NCI-H1694 (cell line): ENCODE results near the gene SMIM41.

ENCODE experiments used
- DNase-seq: peaks from one replicate; lab custom pipeline; 2025; lab: John Stamatoyannopoulos, UW

SMIM41 gene

GRCh38 chr12:52063082-52063924 lies 16.2 kb upstream of the SMIM41 start:
- no peak for DNase-seq

DNA sequence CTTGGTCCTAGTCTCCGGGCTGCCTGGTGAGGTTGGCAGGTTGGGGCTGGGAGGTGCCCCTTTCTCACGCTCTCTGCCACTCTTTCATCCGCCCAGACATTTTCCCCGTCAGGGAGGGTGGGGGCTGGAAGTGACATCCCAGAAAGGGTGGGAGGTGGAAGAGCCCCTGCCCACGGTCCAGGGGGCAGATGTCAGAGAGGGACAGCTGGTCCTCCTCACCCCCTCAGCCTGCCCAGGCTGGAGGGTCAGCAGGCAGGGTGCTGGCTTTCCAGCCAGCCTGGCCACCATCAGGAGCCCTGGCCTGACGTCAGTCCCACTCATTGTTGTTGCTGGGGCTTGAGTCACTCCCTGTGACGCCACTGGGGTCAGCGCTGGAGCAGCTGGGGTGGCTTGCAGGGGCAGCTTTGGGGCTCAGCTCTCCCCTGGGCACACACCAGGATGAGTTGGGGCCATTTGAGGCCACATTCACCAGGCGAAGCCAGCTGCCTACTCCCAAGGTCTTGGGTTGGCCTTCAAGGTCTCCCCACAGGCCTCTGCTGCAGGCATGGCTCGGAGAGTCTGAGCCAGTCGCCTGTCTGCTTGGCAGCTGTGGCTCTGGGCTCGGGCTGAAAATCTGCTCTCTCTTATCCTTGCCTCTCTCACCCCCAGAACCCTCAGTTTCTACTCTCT lies 15.4 kb upstream of the SMIM41 start:
- no peak for DNase-seq

- no peak for DNase-seq
These were observed 13.0 kb upstream of the SMIM41 start for GRCh38 chr12:52066346-52067080.

DNA sequence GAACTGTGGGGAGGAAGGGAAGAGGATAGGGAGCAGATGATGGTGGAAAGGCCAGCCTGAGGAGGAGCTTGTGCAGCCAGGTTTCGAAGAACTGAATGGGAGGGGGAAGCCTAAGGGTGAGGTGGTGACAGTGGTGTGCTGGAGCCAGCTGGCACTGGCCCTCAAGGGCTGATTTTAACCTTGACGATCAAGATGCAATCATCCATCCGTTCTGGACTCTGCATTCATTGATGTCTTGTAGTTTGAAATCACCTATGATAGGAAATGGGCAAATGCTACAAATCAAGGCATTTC lies 12.5 kb upstream of the SMIM41 start:
- DNase-seq: no peak

DNA sequence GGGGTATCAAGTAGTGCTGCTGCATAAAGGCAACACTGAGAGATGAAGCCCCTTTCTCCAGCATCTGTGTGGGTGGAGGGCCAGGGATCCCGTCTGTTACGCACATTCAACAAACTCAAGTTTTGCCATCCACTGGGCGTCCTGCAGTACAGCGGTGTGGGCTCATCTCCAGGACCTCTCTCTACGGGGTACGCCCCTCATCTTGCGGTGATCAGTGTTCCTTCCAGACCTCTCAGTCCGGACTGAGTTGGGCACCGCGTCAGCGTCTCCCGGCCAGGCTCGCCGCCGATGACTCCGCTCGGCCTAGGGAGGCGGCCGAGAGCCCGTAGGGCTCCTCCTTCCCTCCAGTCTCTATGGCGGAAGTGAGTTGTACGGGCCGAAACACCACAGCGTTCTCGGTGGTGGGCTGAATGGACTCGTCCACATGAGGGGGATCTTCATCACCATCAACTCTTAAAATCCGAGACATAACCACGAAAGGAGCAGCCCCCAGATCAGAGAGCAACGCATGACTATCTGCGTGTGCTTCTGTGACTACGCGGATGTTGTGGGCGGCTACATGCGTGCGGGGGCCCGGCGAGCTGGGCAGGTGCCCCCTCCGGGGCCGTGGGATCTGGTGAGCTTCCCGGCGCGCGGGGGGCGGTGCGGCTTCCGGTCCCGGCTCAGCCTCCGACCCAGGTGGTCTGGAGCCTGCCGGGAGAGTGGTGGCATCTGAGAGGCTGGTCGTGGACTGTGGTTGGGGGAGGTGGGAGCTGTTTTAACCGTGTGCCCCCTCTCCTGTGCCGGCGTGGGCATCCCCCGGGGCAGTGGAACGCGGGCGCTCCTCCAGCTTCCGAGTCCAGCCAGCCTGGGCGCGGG lies 9.9 kb upstream of the SMIM41 start, which contains the start of gene ATG101:
TSS of gene ATG101 (plus strand) at position 652 of the 858 bp plus-strand sequence. CDS start 3,673 bp downstream, outside the sequence.
- peak; percentile 76 for DNase-seq

DNA sequence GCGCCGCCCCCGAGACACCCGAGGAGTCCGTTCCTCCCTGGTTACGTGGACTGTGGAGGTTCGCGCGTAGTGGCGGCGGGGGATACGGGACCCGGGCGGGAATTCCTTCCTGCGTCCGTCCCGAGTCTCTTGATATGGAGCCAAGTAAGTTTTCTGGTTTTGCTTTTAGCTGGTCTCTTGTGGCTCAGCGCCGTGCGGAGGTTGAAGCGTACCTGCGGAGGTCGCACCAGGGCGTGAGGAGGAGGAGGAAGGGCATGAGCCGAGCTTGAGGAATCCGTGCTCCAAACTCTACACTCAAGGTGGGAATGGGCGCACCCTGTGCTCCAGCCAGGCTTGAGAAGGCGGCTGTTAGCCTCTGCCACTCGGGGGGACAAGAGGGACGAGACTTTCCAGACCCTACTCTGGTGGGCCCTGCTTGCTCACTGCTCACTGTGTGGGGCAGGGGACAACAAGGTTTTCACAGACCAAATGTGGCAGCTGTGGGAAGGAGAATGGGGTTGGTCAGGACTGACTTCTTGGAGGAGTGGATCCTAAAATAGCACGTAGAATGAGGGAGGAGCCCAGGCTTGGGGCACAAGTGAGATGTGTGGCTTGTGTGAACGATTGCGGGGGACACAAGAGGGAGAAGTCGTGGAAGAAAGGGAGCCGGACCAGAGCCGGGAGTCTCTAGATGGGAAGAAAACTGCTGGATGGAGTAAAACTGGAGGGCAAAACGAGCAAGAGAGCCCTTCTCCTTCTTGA lies 9.1 kb upstream of the SMIM41 start:
- DNase-seq: no peak

- no peak for DNase-seq
These were observed 5.7 kb upstream of the SMIM41 start for GRCh38 chr12:52073531-52074381.

DNA sequence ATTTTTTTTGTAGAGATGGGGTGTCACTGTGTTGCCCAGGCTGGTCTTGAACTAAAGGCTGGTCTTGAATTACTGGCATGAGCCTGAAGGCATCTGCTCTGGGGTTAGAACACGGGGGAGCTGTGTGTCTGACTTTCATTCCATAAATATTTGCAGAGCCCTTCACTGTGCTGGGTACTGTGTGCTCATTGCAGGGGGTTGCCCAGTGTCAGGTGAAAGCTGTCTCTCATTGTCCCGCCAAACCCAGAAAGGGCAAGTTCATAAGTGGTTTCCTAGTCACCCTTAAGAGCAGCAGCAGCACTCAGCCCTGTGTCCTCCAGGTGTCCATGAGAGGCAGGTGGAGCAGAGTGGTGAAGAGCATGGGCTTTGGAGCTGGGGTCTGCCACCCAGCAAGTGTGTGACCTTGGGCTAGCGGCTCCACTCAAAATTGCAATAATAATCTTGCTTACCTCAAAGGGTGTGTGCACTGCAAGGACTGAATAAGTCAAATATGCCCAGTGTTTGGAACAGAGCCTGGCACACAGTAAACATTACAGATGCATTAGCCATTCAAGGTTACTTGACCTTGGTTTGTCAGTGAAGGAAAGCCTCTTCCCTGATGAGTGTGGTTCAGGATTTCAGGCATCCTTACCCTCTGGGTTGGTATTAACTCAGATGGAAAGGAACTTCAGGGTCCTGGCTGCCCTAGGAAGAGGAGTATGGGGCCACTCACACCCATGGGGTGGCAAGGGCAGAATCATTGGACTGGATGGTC lies 4.4 kb upstream of the SMIM41 start:
- no peak for DNase-seq

GRCh38 chr12:52076811-52077210 lies 2.7 kb upstream of the SMIM41 start:
- DNase-seq: no peak

DNA sequence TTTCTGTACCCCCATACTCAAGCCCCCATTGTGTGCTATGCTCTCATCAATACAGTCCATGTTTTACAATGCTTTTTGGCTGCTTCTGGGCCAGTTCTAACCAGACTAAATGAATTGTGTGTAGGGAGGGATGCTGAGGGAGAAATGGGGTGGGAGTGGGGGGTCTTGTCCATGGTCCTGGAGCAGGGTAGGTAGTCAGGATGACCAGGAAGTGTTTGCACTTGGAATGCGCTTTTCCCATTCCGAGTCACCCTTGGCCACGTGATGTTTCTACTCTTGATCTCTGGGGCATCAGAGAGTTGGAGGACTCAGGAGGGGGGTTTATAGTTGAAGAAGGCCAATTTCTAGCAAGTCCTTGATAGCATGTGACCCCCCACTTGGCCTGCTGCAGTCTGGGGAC lies 1.2 kb upstream of the SMIM41 start:
- DNase-seq: no peak

DNA sequence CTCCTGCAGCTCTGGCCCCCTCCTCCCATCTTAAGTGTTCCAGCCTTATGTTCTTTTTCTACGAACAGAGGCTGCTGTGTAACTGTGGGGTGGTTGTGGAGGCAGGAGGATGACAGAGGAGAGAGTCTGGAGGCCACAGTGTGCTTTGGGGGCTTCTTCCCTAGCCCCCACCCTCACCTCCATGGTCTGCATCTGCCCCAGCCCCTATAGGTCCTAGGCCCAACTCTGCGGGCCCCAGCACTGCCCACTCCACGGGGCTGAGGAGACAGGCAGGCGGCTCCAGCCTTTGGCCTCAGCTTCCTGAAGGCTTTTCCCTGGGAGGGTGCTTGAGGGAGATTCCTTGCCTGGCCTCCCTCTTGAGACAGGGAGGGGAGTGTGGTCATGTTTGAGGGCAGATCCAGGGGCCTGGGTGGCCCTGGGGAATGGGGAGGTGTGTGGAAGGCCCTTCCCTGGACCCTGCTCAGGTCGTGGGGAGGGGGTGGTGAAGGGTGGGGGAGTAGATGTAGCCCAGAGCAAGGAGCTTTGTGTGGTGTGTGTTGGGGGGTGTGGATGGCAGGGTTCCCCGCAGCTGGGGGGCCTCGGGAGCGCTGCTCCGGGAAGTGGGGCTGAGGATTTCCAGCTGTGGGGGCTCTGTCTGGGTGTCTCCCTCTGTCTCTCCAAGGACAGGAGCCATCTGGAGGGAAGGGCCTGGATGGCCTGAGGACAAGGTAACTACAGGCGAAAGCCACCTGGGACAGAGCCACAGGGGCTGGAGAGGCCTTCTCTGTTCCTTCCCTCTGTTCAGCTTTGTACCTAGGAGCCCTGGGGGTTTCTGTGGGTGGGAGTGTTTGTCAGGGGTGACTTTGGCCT lies 1.1 kb downstream of the SMIM41 start:
- no peak for DNase-seq

- DNase-seq: no peak
These were observed 1.8 kb downstream of the SMIM41 start for GRCh38 chr12:52081263-52081733.

- DNase-seq: no peak
These were observed 2.6 kb downstream of the SMIM41 start for GRCh38 chr12:52082026-52082668.

GRCh38 chr12:52082669-52082987 lies 3.1 kb downstream of the SMIM41 start:
- no peak for DNase-seq

DNA sequence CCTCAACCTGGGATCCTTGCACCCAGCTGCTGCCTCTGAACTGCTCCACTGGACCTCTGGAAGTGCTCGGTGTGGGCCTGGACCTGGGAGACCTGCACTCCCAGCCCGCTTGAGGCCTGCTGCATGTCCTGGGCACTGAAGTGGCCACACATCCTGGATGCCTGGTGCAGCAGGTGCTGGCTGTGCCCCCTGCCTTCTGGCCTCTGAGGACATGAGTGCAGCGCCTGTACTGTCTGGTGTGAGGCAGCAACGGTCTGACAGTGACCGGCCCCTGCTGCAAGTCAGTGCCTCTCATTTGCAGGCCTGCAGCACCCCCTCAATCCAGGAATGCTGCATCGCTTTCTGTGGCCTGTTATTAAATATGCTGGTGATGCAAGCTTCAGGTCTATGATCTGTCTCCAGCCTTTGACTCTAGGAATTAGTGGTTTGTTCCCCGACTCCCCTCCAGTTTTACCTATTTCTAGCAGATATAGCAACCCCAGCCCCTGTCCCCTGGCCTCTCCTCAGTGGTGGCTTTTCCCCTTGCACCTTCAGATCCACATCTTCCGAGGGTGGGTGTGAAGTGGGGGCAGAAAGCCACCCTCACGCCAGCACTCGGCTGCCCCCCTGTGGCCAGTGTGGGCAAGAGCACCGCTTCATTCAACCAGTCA lies 3.6 kb downstream of the SMIM41 start:
- DNase-seq: peak; percentile 17

- no peak for DNase-seq
These were observed 4.1 kb downstream of the SMIM41 start for GRCh38 chr12:52083638-52083996.

GRCh38 chr12:52084491-52085231 lies 5.2 kb downstream of the SMIM41 start:
- no peak for DNase-seq
